GM12891 (cell line): ENCODE data around the gene TTC27.

Source experiments
- POLR2A ChIP-seq: IDR thresholded peaks from 2 replicates; pipeline ENCODE4 v1.6.1; 2011; ENCODE audit warnings: low read depth, low read length, control low read depth
- POLR2AphosphoS5 ChIP-seq: IDR thresholded peaks from 2 replicates; pipeline ENCODE4 v1.6.1; 2011; ENCODE audit warnings: low read depth, low read length, control low read depth
- POU2F2 ChIP-seq: IDR thresholded peaks from 2 replicates; pipeline ENCODE4 v1.6.1; 2011; ENCODE audit warnings: low read depth, mild to moderate bottlenecking, control low read depth, low read length, moderate library complexity

DNA sequence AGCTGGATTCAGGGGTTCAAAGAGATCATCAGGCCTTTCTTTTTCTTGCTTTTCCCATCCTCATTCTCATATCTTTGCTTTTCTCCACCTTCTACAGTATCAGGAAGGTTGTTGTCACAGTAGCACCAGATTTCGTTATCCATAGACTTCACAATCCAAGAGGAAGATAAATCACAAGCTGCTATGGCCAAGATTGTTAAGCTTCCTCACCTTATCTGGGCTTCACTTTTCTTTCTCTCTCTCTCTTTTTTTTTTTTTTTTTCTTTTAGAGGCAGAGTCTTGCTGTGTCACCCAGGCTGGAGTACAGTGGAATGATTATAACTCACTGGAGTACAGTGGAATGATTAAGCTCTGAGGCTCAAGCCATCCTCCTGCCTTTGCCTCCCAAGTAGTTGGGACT is 93.5 kb downstream of the TTC27 start:
- TF ChIP-seq POLR2AphosphoS5 (no peak), POLR2A (no peak), POU2F2 (no peak)
